Keratinocyte (primary cell): ENCODE measurements around the gene CTIF. TPM values are rescaled to one million over a fixed set of nuclear protein-coding genes. Genes with fewer than 3 reads are reported as not detected.

ENCODE experiments used
- DNase-seq: peaks from one replicate; pipeline ENCODE4 v3.0.0-alpha.2; 2011; ENCODE audit warnings: low read depth, missing footprints, low spot score
- FAIRE-seq: peaks from 2 replicates; lab custom pipeline; 2011; peaks lifted over from hg19 to GRCh38; lab: Jason Lieb, UNC
- H2AFZ ChIP-seq: 2 replicates; pipeline ENCODE4 v1.6.0; 2012; ENCODE audit warnings: low read length, control low read depth, inconsistent platforms; ENCODE audit not compliant: control insufficient read depth
- H3K27ac ChIP-seq: 2 replicates; pipeline ENCODE4 v1.5.1; 2011; ENCODE audit warnings: low read length; ENCODE audit not compliant: control insufficient read depth, insufficient read depth
- H3K27me3 ChIP-seq: 3 replicates; pipeline ENCODE4 v1.6.0; 2011; ENCODE audit warnings: low read length; ENCODE audit not compliant: control insufficient read depth, insufficient read depth; ENCODE audit errors: extremely low read depth
- H3K36me3 ChIP-seq, 2 experiments: 2 replicates in 1 of 2; 3 replicates in 1 of 2; pipeline ENCODE4 v1.5.1; 2011; ENCODE audit warnings: low read length in 2 of 2, mild to moderate bottlenecking in 1 of 2; ENCODE audit not compliant: control insufficient read depth in 2 of 2, insufficient read depth in 2 of 2; ENCODE audit errors: extremely low read depth in 1 of 2
- H3K4me1 ChIP-seq: 3 replicates; pipeline ENCODE4 v1.5.1; 2011; ENCODE audit warnings: low read length; ENCODE audit not compliant: control insufficient read depth, insufficient read depth; ENCODE audit errors: extremely low read depth
- H3K4me2 ChIP-seq: 3 replicates; pipeline ENCODE4 v1.6.0; 2011; ENCODE audit warnings: low read depth, low read length; ENCODE audit not compliant: control insufficient read depth, insufficient read depth; ENCODE audit errors: extremely low read depth
- H3K4me3 ChIP-seq, 3 experiments: fragments of 200-600 bp in 1 of 3; sonication (generic) in 1 of 3; 2 replicates in 2 of 3; 3 replicates in 1 of 3; pipeline ENCODE4 v1.5.1; 2011 to 2016; ENCODE audit warnings: low read length in 3 of 3, mild to moderate bottlenecking in 3 of 3, control low read depth in 2 of 3, inconsistent platforms in 1 of 3, low read depth in 1 of 3, mixed read lengths in 1 of 3, mixed run types in 1 of 3, moderate library complexity in 1 of 3; ENCODE audit not compliant: control insufficient read depth in 2 of 3, insufficient read depth in 2 of 3; ENCODE audit errors: extremely low read depth in 1 of 3
- H3K79me2 ChIP-seq: 2 replicates; pipeline ENCODE4 v1.6.0; 2012; ENCODE audit warnings: low read length; ENCODE audit not compliant: control insufficient read depth, insufficient read depth
- H3K9ac ChIP-seq: 3 replicates; pipeline ENCODE4 v1.6.0; 2011; ENCODE audit warnings: low read length; ENCODE audit not compliant: control insufficient read depth, insufficient read depth; ENCODE audit errors: extremely low read depth
- H3K9me1 ChIP-seq: 3 replicates; pipeline ENCODE4 v1.6.0; 2011; ENCODE audit warnings: low read length; ENCODE audit not compliant: control insufficient read depth, insufficient read depth; ENCODE audit errors: extremely low read depth
- H3K9me3 ChIP-seq: 2 replicates; pipeline ENCODE4 v1.5.1; 2012; ENCODE audit warnings: low read depth, low read length; ENCODE audit not compliant: control insufficient read depth
- H4K20me1 ChIP-seq: 3 replicates; pipeline ENCODE4 v1.6.0; 2011; ENCODE audit warnings: low read length; ENCODE audit not compliant: control insufficient read depth, insufficient read depth; ENCODE audit errors: extremely low read depth
- CTCF ChIP-seq, 3 experiments: IDR thresholded peaks in 1 of 3; conservative IDR thresholded peaks in 1 of 3; optimal IDR thresholded peaks in 1 of 3; 2 replicates in 2 of 3; 3 replicates in 1 of 3; pipeline versions ENCODE3 to v1.5.1; 2011; ENCODE audit warnings: low read length in 3 of 3, mild to moderate bottlenecking in 3 of 3, moderate library complexity in 2 of 3, control low read depth in 1 of 3, inconsistent platforms in 1 of 3; ENCODE audit not compliant: insufficient read depth in 2 of 3; ENCODE audit errors: extremely low read depth in 1 of 3
- EZH2 ChIP-seq: IDR thresholded peaks from one replicate; pipeline ENCODE4 v1.6.1; 2012; ENCODE audit warnings: inconsistent platforms, mild to moderate bottlenecking, low read length, moderate library complexity
- dilution Hi-C: fragments of 300-500 bp; cut with MboI; formaldehyde crosslinking; loops from one replicate; pipeline ENCODE4 v1.7.0; 2020; ENCODE audit warnings: low sequenced_read_pairs; ENCODE audit not compliant: extremely low pct_ligation_motif_present
- polyA plus RNA-seq, 5 experiments: library from polyadenylated mRNA; depleted of rRNA in 3 of 5; stranded (reverse) in 3 of 5; stranded (forward) in 1 of 5; unstranded in 1 of 5; fragments of >200 nt; gene quantifications; 1 replicate in 1 of 5; 2 replicates in 3 of 5; 3 replicates in 1 of 5; pipeline versions ENCODE4 v1.2.1 to v1.2.3, GENCODE V29; 2011 to 2012; ENCODE audit warnings: missing spikeins in 2 of 5, low read depth in 1 of 5, low replicate concordance in 1 of 5

CTIF gene
- polyA plus RNA-seq, 1 donor (not counting 4 experiments of a cell fraction or from before 2014, with no cell fraction given): 15.0 TPM

- DNase-seq (no peak), FAIRE-seq (no peak)
- H2AFZ ChIP-seq: no peak overlapping the region
- no peaks in the 10 kb centered on the region for H3K9me3 ChIP-seq
- H3K36me3 ChIP-seq: peaks cover 7 to 20% of the 10 kb centered on the region in 2 experiments
- H3K27ac ChIP-seq: no peak overlapping the region
- no peaks in the 10 kb centered on the region for H3K27me3 ChIP-seq
- no peak overlapping the region for H3K4me2 ChIP-seq
- H3K4me3 ChIP-seq: no peak overlapping the region
- H3K79me2 ChIP-seq: no peaks in the 10 kb centered on the region
- no peaks in the 10 kb centered on the region for H3K9me1 ChIP-seq
- dilution Hi-C loops: no loop called here
- H3K9ac ChIP-seq: no peak overlapping the region
- H3K4me1 ChIP-seq: peaks cover 20% of the 10 kb centered on the region
- peaks cover 3% of the 10 kb centered on the region for H4K20me1 ChIP-seq
- no peak for TF ChIP-seq EZH2
- no peak for TF ChIP-seq CTCF (optimal IDR thresholded peaks at IDR 0.05 in 1 of 3, IDR thresholded peaks at IDR 0.05 in 1 of 3, conservative IDR thresholded peaks at IDR 0.05 in 1 of 3; ENCODE audit: extremely low read depth in 1 of 3, insufficient read depth in 2 of 3, low read length in 3 of 3)
Measured at GRCh38 chr18:48767090-48767690, 228.4 kb downstream of the CTIF start.

GRCh38 chr18:48769006-48769636 lies 230.3 kb downstream of the CTIF start:
- DNase-seq: no peak
- H3K4me2 ChIP-seq: no peak overlapping the region
- H3K36me3 ChIP-seq: peaks cover 7 to 15% of the 10 kb centered on the region in 2 experiments
- no peaks in the 10 kb centered on the region for H3K79me2 ChIP-seq
- TF ChIP-seq CTCF (optimal IDR thresholded peaks at IDR 0.05 in 1 of 3, IDR thresholded peaks at IDR 0.05 in 1 of 3, conservative IDR thresholded peaks at IDR 0.05 in 1 of 3; ENCODE audit: extremely low read depth in 1 of 3, insufficient read depth in 2 of 3, low read length in 3 of 3) (no peak), EZH2 (no peak)
- FAIRE-seq: no peak
- no peaks in the 10 kb centered on the region for H3K27me3 ChIP-seq
- H3K9me1 ChIP-seq: no peaks in the 10 kb centered on the region
- dilution Hi-C loops: no loop called here
- no peak overlapping the region for H3K9ac ChIP-seq
- peaks cover 20% of the 10 kb centered on the region for H3K4me1 ChIP-seq
- H3K4me3 ChIP-seq: no peak overlapping the region
- peaks cover 3% of the 10 kb centered on the region for H4K20me1 ChIP-seq
- H3K9me3 ChIP-seq: no peaks in the 10 kb centered on the region
- H2AFZ ChIP-seq: no peak overlapping the region
- H3K27ac ChIP-seq: no peak overlapping the region
